ENCODE data around the gene NISCH. TPM values are rescaled to one million over a fixed set of nuclear protein-coding genes. Genes with fewer than 3 reads are reported as not detected.

NISCH gene
- total and polyA plus RNA-seq, 2 of the 8 experiments (the other 6 are each of a cell fraction or from before 2014, with no cell fraction given): 71.2 to 71.9 TPM

GRCh38 chr3:52520141-52520667, 64.8 kb downstream of the NISCH start:
- no peak overlapping the region for H3K4me2 ChIP-seq (ENCODE audit: insufficient read depth in 1 of 2, low read depth in 2 of 2, low read length in 2 of 2)
- no peak overlapping the region for H2BK120ac ChIP-seq (replicated peaks; ENCODE audit: low read depth, low read length)
- no peak overlapping the region for H3K4me3 ChIP-seq (ENCODE audit: extremely low read depth in 1 of 4, insufficient read depth in 2 of 4, low read depth in 3 of 4, low read length in 4 of 4)
- peaks cover 0 to 6% (median 4%) of the 10 kb centered on the region in 4 experiments; a peak in 5 of 7 replicates for H3K4me1 ChIP-seq (replicated peaks in 1 of 4; ENCODE audit: control insufficient read depth in 3 of 4, insufficient read depth in 4 of 4, low read length in 3 of 4)
- POLR2A ChIA-PET (ENCODE audit: partially characterized antibody): interaction anchor here (0.6 to 4.4 kb wide), 6 partner anchors 9 to 121 kb away, joined by 3 to 25 read pairs (median 4); partner anchors contain the start of gene UQCC5
- no peak overlapping the region for H3K27ac ChIP-seq (ENCODE audit: low read depth, low read length)
- H3K23me2 ChIP-seq (ENCODE audit: low read depth, low read length): no peaks in the 10 kb centered on the region; the same call in 1 of the 2 replicates
- no peak overlapping the region for H3K14ac ChIP-seq (ENCODE audit: insufficient read length)
- H2BK5ac ChIP-seq (ENCODE audit: low read depth, low read length): no peak overlapping the region
- H3K9ac ChIP-seq (replicated peaks in 1 of 4; ENCODE audit: extremely low read depth in 1 of 4, low read depth in 3 of 4, low read length in 3 of 4): no peak overlapping the region
- H3K9me3 ChIP-seq (ENCODE audit: insufficient read depth in 2 of 2, low read depth in 1 of 2, low read length in 1 of 2): no peaks in the 10 kb centered on the region
- H2BK20ac ChIP-seq (ENCODE audit: low read length): no peak overlapping the region
- no peak overlapping the region for H2BK15ac ChIP-seq (ENCODE audit: low read length)
- peaks cover 0 to 11% (median 4%) of the 10 kb centered on the region in 4 experiments; a peak in 5 of 7 replicates for H3K27me3 ChIP-seq (replicated peaks in 1 of 4; ENCODE audit: control insufficient read depth in 3 of 4, extremely low read depth in 1 of 4, insufficient read depth in 3 of 4, low read length in 3 of 4)
- no peak overlapping the region; the same call in 1 of the 2 replicates for H2BK12ac ChIP-seq (ENCODE audit: low read depth, low read length)
- H3K79me2 ChIP-seq (ENCODE audit: control insufficient read depth in 1 of 2, insufficient read depth in 2 of 2, low read length in 2 of 2): no peaks in the 10 kb centered on the region
- H4K8ac ChIP-seq (ENCODE audit: extremely low read depth, insufficient read depth, low read length): no peak overlapping the region
- H3K36me3 ChIP-seq (ENCODE audit: control insufficient read depth in 2 of 4, insufficient read depth in 4 of 4, low read length in 3 of 4): peaks cover 3 to 22% (median 11%) of the 10 kb centered on the region in 4 experiments; a peak in 5 of 8 replicates
- no peak overlapping the region for H3K4ac ChIP-seq (replicated peaks; ENCODE audit: insufficient read length, low read depth, low read length)
- H2AFZ ChIP-seq (ENCODE audit: low read length): no peak overlapping the region
- H3K56ac ChIP-seq (replicated peaks; ENCODE audit: insufficient read length, low read depth, low read length): no peak overlapping the region
- FAIRE-seq: no peak
- H3K79me1 ChIP-seq (ENCODE audit: low read depth, low read length): no peaks in the 10 kb centered on the region
- DNase-seq (ENCODE audit: low read depth in 1 of 2, low spot score in 2 of 2): no peak
- H4K5ac ChIP-seq (ENCODE audit: insufficient read length, low read depth, low read length): no peak overlapping the region
- peaks cover 0 to 17% of the 10 kb centered on the region in 2 experiments for H4K20me1 ChIP-seq (replicated peaks in 1 of 2; ENCODE audit: control insufficient read depth in 1 of 2, insufficient read depth in 2 of 2, low read length in 2 of 2)
- no peak overlapping the region for H4K91ac ChIP-seq (replicated peaks; ENCODE audit: insufficient read length, low read length)
- H3K23ac ChIP-seq (ENCODE audit: insufficient read length): no peak overlapping the region
- 90% methylated on average over 13 of the region's 14 CpGs; no CpG with 5 or more reads in 1 of the 2 experiments for WGBS, 2 experiments (ENCODE audit: extremely low coverage in 1 of 2, insufficient coverage in 1 of 2, insufficient read length in 1 of 2, insufficient replicate concordance in 2 of 2, low coverage in 1 of 2, low lambda C conversion rate in 2 of 2, missing lambda C conversion rate in 1 of 2)
- no peak overlapping the region for H2AK5ac ChIP-seq (ENCODE audit: low read depth, low read length)
- no peak overlapping the region for H3K18ac ChIP-seq (ENCODE audit: extremely low read depth, low read length)
- CTCF ChIA-PET (ENCODE audit: partially characterized antibody): interaction anchor here (1.0 to 4.4 kb wide), 4 partner anchors 16 to 135 kb away, joined by 3 to 14 read pairs (median 6); no protein-coding TSS in a partner anchor

All from H1 (cell line).